ENCODE results near the gene ZNF394.

GRCh38 chr7:99465421-99465768 is 34.7 kb downstream of the ZNF394 start:
- TF ChIP-seq EZH2 (IDR thresholded peaks at IDR 0.05) (no peak), CTCF (IDR thresholded peaks at IDR 0.05) (no peak), EZH2phosphoT487 (IDR thresholded peaks at IDR 0.05) (no peak)
